GDM1 (cell line): ENCODE results near the gene TSGA10IP.

Source experiments
- DNase-seq: peaks from one replicate; lab custom pipeline; 2025; lab: John Stamatoyannopoulos, UW

Gene TSGA10IP

GRCh38 chr11:65945430-65945911 is at the start of gene TSGA10IP:
TSGA10IP (plus strand) TSS chr11:65945480; CDS start chr11:65945676, 196 bp downstream.
- no peak for DNase-seq

GRCh38 chr11:65895482-65895981 is 49.7 kb upstream of the TSGA10IP start:
- DNase-seq = no peak

GRCh38 chr11:65896034-65896999 is 49.0 kb upstream of the TSGA10IP start:
- no peak for DNase-seq

GRCh38 chr11:65897020-65897471 is 48.2 kb upstream of the TSGA10IP start:
- no peak for DNase-seq

GRCh38 chr11:65898656-65899355 is 46.5 kb upstream of the TSGA10IP start:
- no peak for DNase-seq

GRCh38 chr11:65899356-65900124 is 45.7 kb upstream of the TSGA10IP start:
- peak; percentile 72 for DNase-seq

- DNase-seq = peak; percentile 89
Observed at GRCh38 chr11:65900125-65900898, 45.0 kb upstream of the TSGA10IP start, which contains the start of gene FOSL1. FOSL1 (minus strand) TSS chr11:65900388; CDS start chr11:65900339, 49 bp downstream.

- DNase-seq = no peak
Observed at GRCh38 chr11:65900899-65901180, 44.4 kb upstream of the TSGA10IP start.

GRCh38 chr11:65903068-65903481 is 42.2 kb upstream of the TSGA10IP start:
- peak; percentile 28 for DNase-seq

GRCh38 chr11:65903715-65904114 is 41.6 kb upstream of the TSGA10IP start:
- no peak for DNase-seq

GRCh38 chr11:65906602-65907001 is 38.7 kb upstream of the TSGA10IP start:
- no peak for DNase-seq

GRCh38 chr11:65907878-65908277 is 37.4 kb upstream of the TSGA10IP start:
- DNase-seq = no peak

GRCh38 chr11:65911682-65912568 is 33.4 kb upstream of the TSGA10IP start:
- peak; percentile 47 for DNase-seq

- no peak for DNase-seq
Observed at GRCh38 chr11:65912845-65913244, 32.4 kb upstream of the TSGA10IP start.

GRCh38 chr11:65915101-65915820 is 30.0 kb upstream of the TSGA10IP start:
- DNase-seq = no peak

GRCh38 chr11:65915821-65916251 is 29.4 kb upstream of the TSGA10IP start:
- no peak for DNase-seq

- DNase-seq = no peak
Observed at GRCh38 chr11:65916391-65916790, 28.9 kb upstream of the TSGA10IP start.

- DNase-seq = no peak
Observed at GRCh38 chr11:65917077-65917433, 28.2 kb upstream of the TSGA10IP start.
